Inflammatory macrophage (primary cell): ENCODE measurements around the gene MYH7.
"Not testable (repeated sequence)": the region's sequence is repeated elsewhere in the genome, so short reads cannot be mapped to it uniquely, and the experiment has no call there.

Experiments used
- DNase-seq, 2 donors: peaks; one replicate each; pipeline ENCODE4 v3.0.0-alpha.2; 2020 to 2022

MYH7 gene

GRCh38 chr14:23430016-23430722 is 5.3 kb downstream of the MYH7 start:
- no peak for DNase-seq

- no peak for DNase-seq
These were observed 6.6 kb downstream of the MYH7 start for GRCh38 chr14:23428686-23429495.

- not testable (repeated sequence) for DNase-seq
These were observed 9.7 kb downstream of the MYH7 start for GRCh38 chr14:23425798-23426197.

DNA sequence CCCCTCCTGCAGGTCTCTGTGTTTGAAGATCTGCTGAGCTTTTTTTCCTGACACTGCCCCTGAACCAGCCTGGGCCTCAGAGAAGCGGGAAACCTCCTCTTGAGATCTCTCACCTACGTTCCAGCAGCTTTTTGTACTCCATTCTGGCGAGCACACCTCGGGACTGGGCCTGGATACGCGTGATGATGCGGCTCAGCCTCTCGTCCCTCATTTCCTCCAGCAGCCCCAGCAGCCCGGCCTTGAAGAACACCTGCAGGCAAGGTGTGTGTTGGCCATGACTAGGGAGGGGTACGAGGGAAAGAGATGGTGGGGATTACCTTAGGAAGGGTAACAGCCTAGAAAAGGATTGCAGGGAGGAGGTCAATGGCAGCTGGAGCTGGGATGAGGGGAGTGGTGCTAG is 10.3 kb downstream of the MYH7 start:
- DNase-seq = no peak

DNA sequence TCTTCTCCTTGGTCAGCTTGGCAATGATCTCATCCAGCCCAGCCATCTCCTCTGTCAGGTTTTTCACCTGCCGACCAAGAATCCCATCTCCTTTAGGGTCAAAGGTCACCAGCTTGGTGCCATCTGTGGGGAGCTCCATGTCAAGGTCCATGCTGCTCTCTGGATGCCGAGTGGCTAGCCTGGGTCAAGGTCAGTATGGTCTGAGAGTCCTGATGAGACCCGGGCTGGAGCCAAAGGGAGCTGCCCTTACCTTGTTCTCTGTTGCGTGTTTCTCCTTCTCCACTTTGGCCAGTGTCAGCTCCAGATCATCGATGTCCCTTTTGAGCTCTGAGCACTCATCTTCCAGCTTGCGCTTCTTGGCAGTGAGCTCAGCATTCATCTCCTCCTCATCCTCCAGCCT is 11.8 kb downstream of the MYH7 start:
- DNase-seq = no peak

DNA sequence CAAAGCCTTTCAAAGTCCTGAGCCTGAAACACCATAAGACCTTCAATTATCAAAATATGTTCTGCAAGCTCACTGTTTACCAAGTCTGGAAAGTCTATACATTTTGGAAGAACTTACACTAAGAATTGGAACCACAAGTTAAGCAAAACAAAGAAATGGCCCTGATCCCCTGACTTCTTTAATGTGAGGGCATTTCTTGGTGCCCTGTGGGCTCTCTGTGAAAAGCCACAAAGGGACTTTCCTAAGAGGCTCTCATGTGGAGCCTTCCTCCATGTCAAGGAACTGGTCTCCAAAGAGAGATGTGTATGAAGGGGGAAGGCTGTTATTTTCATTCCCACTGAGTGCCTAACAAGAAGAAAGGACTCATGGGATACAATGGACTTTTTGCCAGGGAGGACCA is 13.9 kb downstream of the MYH7 start:
- DNase-seq = no peak

GRCh38 chr14:23419646-23420045 is 15.8 kb downstream of the MYH7 start:
- DNase-seq = not testable (repeated sequence)

- no peak for DNase-seq
These were observed 17.4 kb downstream of the MYH7 start for GRCh38 chr14:23418021-23418420.

DNA sequence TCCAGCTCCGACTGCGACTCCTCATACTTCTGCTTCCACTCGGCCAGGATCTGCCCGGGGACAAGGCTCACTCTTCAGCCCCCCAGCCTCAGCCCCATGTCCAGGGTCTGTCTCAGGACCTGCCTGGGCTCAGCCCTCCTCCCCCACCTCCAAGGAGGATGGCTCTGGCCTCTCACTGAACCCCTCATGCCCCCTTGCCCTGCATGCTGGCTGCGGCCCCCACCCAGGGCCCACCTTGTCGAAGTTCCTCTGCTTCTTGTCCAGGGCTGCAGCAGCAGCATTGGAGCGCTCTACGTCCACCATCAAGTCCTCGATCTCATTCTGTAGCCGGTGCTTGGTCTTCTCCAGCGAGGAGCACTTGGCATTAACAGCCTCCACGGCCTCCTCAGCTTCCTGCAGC is 18.2 kb downstream of the MYH7 start:
- not testable (repeated sequence) for DNase-seq

- no peak for DNase-seq
These were observed 18.7 kb downstream of the MYH7 start for GRCh38 chr14:23416801-23417200.

- no peak for DNase-seq
These were observed 19.4 kb downstream of the MYH7 start for GRCh38 chr14:23415821-23416778.

GRCh38 chr14:23414906-23415820 is 20.3 kb downstream of the MYH7 start:
- DNase-seq = no peak

GRCh38 chr14:23414254-23414653 is 21.2 kb downstream of the MYH7 start:
- DNase-seq = no peak

DNA sequence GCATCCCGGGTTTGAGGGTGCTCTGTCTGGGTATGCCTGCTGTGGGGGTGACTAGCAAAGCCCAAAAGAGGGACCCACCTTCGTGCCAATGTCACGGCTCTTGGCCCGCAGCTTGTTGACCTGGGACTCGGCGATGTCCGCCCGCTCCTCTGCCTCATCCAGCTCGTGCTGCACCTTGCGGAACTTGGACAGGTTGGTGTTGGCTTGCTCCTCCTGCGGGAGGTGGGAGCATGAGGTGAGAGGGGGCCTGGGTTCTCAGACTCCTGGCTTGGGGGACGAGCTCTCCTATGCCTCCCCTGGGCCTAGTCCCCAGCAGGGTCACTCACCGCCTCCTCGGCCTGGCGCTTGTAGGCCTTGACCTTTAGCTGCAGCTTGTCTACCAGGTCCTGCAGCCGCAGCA is 21.8 kb downstream of the MYH7 start:
- DNase-seq = no peak

GRCh38 chr14:23411563-23412525 is 23.6 kb downstream of the MYH7 start:
- DNase-seq = no peak

GRCh38 chr14:23409966-23410635 is 25.4 kb downstream of the MYH7 start:
- no peak for DNase-seq

GRCh38 chr14:23409475-23409874 is 26.0 kb downstream of the MYH7 start:
- no peak for DNase-seq

- no peak for DNase-seq
These were observed 27.2 kb downstream of the MYH7 start for GRCh38 chr14:23408307-23408630.

- DNase-seq = no peak
These were observed 27.7 kb downstream of the MYH7 start, which contains the start of gene MYH6 for GRCh38 chr14:23407516-23408306. MYH6 (minus strand) TSS chr14:23408273; CDS start chr14:23407223, 1,050 bp downstream.
